H1 (cell line): ENCODE data around the gene OOEP.

Source experiments
- POLR2A ChIP-seq, 2 experiments: IDR thresholded peaks; 1 replicate in 1 of 2; 2 replicates in 1 of 2; pipeline ENCODE4 v1.6.1; 2011; ENCODE audit warnings: low read depth in 2 of 2, low read length in 2 of 2, mild to moderate bottlenecking in 2 of 2; ENCODE audit errors: control extremely low read depth in 1 of 2
- POLR2AphosphoS5 ChIP-seq: IDR thresholded peaks from 2 replicates; pipeline ENCODE4 v1.6.1; 2011; ENCODE audit warnings: low read depth, low read length

GRCh38 chr6:73343164-73343563 lies 26.5 kb downstream of the OOEP start:
- TF ChIP-seq POLR2AphosphoS5 (no peak), POLR2A (IDR thresholded peaks at IDR 0.05; ENCODE audit: control extremely low read depth in 1 of 2, low read depth in 2 of 2, low read length in 2 of 2) (no peak)
